Testis (tissue), 2 donors: ENCODE data around the gene DIAPH2.

Source experiments
- CTCF ChIP-seq, 3 experiments: fragments of 450-650 bp in 2 of 3; fragments of 200-600 bp in 1 of 3; sonication (generic) in 1 of 3; IDR thresholded peaks; one replicate each; pipeline ENCODE4 v1.5.1; 2016 to 2019; ENCODE audit warnings: antibody characterized with exemption in 3 of 3, mild to moderate bottlenecking in 2 of 3, moderate library complexity in 1 of 3
- POLR2A ChIP-seq: fragments of 450-650 bp; IDR thresholded peaks from one replicate; pipeline ENCODE4 v1.6.1; 2017; ENCODE audit warnings: antibody characterized with exemption, mild to moderate bottlenecking, moderate library complexity

- TF ChIP-seq CTCF (IDR thresholded peaks at IDR 0.05) (no peak), POLR2A (no peak)
Measured at GRCh38 chrX:97447306-97447705, 762.7 kb downstream of the DIAPH2 start.
